ENCODE measurements around the gene ORAI3. TPM values are rescaled to one million over a fixed set of nuclear protein-coding genes. Genes with fewer than 3 reads are reported as not detected.

The ORAI3 gene
- total RNA-seq, 1 donor from 2014 or later, result 25.2 TPM

DNA sequence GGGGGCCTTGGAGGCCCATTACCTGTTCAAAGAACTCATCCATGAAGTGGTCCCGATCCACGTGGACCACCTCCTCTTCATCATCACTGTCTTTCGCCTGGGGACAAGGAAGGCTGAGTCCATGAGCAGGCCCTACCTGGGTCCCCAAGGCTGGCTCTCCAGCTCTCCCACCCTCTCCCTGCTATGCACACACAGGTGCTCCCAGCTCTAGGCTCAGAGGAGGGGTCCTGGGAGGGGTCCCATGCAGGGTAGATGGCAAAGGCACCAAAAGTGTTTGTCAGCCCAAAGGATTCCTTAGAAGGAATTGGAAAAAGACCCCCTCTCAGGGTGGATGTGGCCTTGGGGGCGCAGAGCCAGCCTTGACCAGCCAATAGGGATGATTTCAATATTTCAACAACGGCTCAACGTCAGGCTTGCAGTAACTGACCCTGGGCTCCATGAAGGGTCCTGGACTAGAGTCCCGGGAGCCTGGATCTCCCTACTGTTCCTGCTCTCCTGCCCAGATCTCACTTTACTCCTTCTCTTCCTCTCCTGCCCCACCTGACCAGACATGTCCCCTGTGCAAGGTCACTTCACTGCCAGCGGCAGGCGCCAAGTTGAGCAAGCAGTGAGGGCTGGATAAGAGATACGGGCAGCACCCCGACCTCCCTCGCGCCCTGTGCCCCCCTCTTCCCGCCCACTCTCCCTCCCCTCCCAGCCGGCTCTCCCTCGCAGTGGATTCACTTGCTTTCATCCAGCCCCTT lies 52.8 kb downstream of the ORAI3 start:
- Mint-ChIP-seq H3K27ac (ENCODE audit: unreplicated experiment) (no peak overlapping the region), H3K36me3 (ENCODE audit: unreplicated experiment) (no peaks in the 10 kb centered on the region), H3K4me1 (ENCODE audit: unreplicated experiment) (peaks cover 23% of the 10 kb centered on the region), H3K27me3 (ENCODE audit: unreplicated experiment) (no peaks in the 10 kb centered on the region), H3K4me3 (ENCODE audit: unreplicated experiment) (no peak overlapping the region), H3K9me3 (ENCODE audit: unreplicated experiment) (no peaks in the 10 kb centered on the region)
- no peak for DNase-seq (ENCODE audit: extremely low spot score, unreplicated experiment)
- TF ChIP-seq CTCF (IDR thresholded peaks at IDR 0.05), result no peak

GRCh38 chr16:31002250-31002700 lies 53.4 kb downstream of the ORAI3 start:
- no peak for DNase-seq (ENCODE audit: extremely low spot score, unreplicated experiment)
- Mint-ChIP-seq H3K4me3 (ENCODE audit: unreplicated experiment) (no peak overlapping the region), H3K27ac (ENCODE audit: unreplicated experiment) (no peak overlapping the region), H3K36me3 (ENCODE audit: unreplicated experiment) (no peaks in the 10 kb centered on the region), H3K4me1 (ENCODE audit: unreplicated experiment) (peaks cover 21% of the 10 kb centered on the region), H3K27me3 (ENCODE audit: unreplicated experiment) (no peaks in the 10 kb centered on the region), H3K9me3 (ENCODE audit: unreplicated experiment) (no peaks in the 10 kb centered on the region)
- TF ChIP-seq CTCF (IDR thresholded peaks at IDR 0.05), result no peak

- Mint-ChIP-seq H3K36me3 (ENCODE audit: unreplicated experiment) (no peaks in the 10 kb centered on the region), H3K9me3 (ENCODE audit: unreplicated experiment) (no peaks in the 10 kb centered on the region), H3K4me1 (ENCODE audit: unreplicated experiment) (peaks cover 15% of the 10 kb centered on the region), H3K4me3 (ENCODE audit: unreplicated experiment) (no peak overlapping the region), H3K27ac (ENCODE audit: unreplicated experiment) (no peak overlapping the region), H3K27me3 (ENCODE audit: unreplicated experiment) (no peaks in the 10 kb centered on the region)
- no peak for DNase-seq (ENCODE audit: extremely low spot score, unreplicated experiment)
- TF ChIP-seq CTCF (IDR thresholded peaks at IDR 0.05), result no peak
These were observed 54.0 kb downstream of the ORAI3 start for GRCh38 chr16:31002862-31003341.

GRCh38 chr16:31003744-31004143 lies 54.9 kb downstream of the ORAI3 start:
- Mint-ChIP-seq H3K27ac (ENCODE audit: unreplicated experiment) (no peak overlapping the region), H3K4me1 (ENCODE audit: unreplicated experiment) (peaks cover 6% of the 10 kb centered on the region), H3K9me3 (ENCODE audit: unreplicated experiment) (no peaks in the 10 kb centered on the region), H3K27me3 (ENCODE audit: unreplicated experiment) (no peaks in the 10 kb centered on the region), H3K36me3 (ENCODE audit: unreplicated experiment) (no peaks in the 10 kb centered on the region), H3K4me3 (ENCODE audit: unreplicated experiment) (no peak overlapping the region)
- DNase-seq (ENCODE audit: extremely low spot score, unreplicated experiment), result no peak
- no peak for TF ChIP-seq CTCF (IDR thresholded peaks at IDR 0.05)

Other genes with a start within 250 kb of the ORAI3 start
- 69.2 and 73.5 TPM in 2 replicates for gene SRCAP, start 249.9 kb upstream of the ORAI3 start, total RNA-seq
- 28.6 and 31.1 TPM in 2 replicates for gene PHKG2, start 200.6 kb upstream of the ORAI3 start, total RNA-seq
- 5.0 and 9.7 TPM in 2 replicates for gene CFAP119, start 187.0 kb upstream of the ORAI3 start, total RNA-seq
- gene RNF40, start 186.7 kb upstream of the ORAI3 start, total RNA-seq, result 116 and 118 TPM in 2 replicates
- gene ZNF629, start 161.9 kb upstream of the ORAI3 start, total RNA-seq, result 26.7 and 27.2 TPM in 2 replicates
- gene BCL7C, start 55.0 kb upstream of the ORAI3 start, total RNA-seq, result 37.6 and 38.1 TPM in 2 replicates
- 5.1 and 6.0 TPM in 2 replicates for gene CTF1, start 52.5 kb upstream of the ORAI3 start, total RNA-seq
- 23.1 and 24.3 TPM in 2 replicates for gene FBXL19, start 25.5 kb upstream of the ORAI3 start, total RNA-seq
- 20.1 and 22.6 TPM in 2 replicates for gene SETD1A, start 8.7 kb downstream of the ORAI3 start, total RNA-seq
- 7.5 and 7.6 TPM in 2 replicates for gene HSD3B7, start 36.1 kb downstream of the ORAI3 start, total RNA-seq
- gene STX1B, start 61.6 kb downstream of the ORAI3 start, total RNA-seq, result 1.8 and 4.5 TPM in 2 replicates
- gene STX4, start 84.5 kb downstream of the ORAI3 start, total RNA-seq, result 51.8 and 53.4 TPM in 2 replicates
- gene ZNF668, start 125.2 kb downstream of the ORAI3 start, total RNA-seq, result 13.2 and 13.5 TPM in 2 replicates
- 18.4 and 22.5 TPM in 2 replicates for gene ZNF646, start 125.4 kb downstream of the ORAI3 start, total RNA-seq
- gene PRSS53, start 139.9 kb downstream of the ORAI3 start, total RNA-seq, result 2.8 and 3.2 TPM in 2 replicates
- 141 and 148 TPM in 2 replicates for gene VKORC1, start 145.7 kb downstream of the ORAI3 start, total RNA-seq
- gene BCKDK, start 159.3 kb downstream of the ORAI3 start, total RNA-seq, result 38.8 and 39.3 TPM in 2 replicates
- 56.0 and 56.5 TPM in 2 replicates for gene KAT8, start 168.6 kb downstream of the ORAI3 start, total RNA-seq
- gene PRSS8, start 186.7 kb downstream of the ORAI3 start, total RNA-seq, result not detected in 2 replicates
- 0.67 and 0.76 TPM in 2 replicates for gene PRSS36, start 201.0 kb downstream of the ORAI3 start, total RNA-seq
- gene FUS, start 231.1 kb downstream of the ORAI3 start, total RNA-seq, result 334 and 346 TPM in 2 replicates

All from osteocyte (in vitro differentiated cells).